Right lobe of liver (tissue), 6 donors: ENCODE results near the gene HOXA4. TPM values are rescaled to one million over a fixed set of nuclear protein-coding genes. Genes with fewer than 3 reads are reported as not detected.

ENCODE experiments used
- ATAC-seq, 4 donors: fragments of 200-7000 bp; cut with Tn5 transposase; one replicate each; pipeline ENCODE4 v1.9.1; 2020; ENCODE audit warnings: mild to moderate bottlenecking in 4 of 4, moderate library complexity in 4 of 4
- DNase-seq, 3 donors: peaks; one replicate each; pipeline ENCODE4 v3.0.0-alpha.2; 2020
- H3K27ac ChIP-seq, 3 donors: fragments of 200-600 bp; one replicate each; pipeline ENCODE4 v1.8.0; 2022
- H3K27me3 ChIP-seq, 2 donors: fragments of 200-600 bp; one replicate each; pipeline ENCODE4 v1.8.0; 2022
- H3K36me3 ChIP-seq, 4 donors: fragments of 200-600 bp; sonication (generic) in 1 of 4; one replicate each; pipeline versions ENCODE4 v1.5.1 to v1.8.0; 2017 to 2022; ENCODE audit warnings: control low read depth in 1 of 4
- H3K4me1 ChIP-seq, 4 donors: fragments of 200-600 bp; sonication (generic) in 1 of 4; one replicate each; pipeline versions ENCODE4 v1.5.1 to v1.8.0; 2017 to 2022; ENCODE audit warnings: control low read depth in 1 of 4
- H3K4me3 ChIP-seq, 3 donors: fragments of 200-600 bp; one replicate each; pipeline ENCODE4 v1.8.0; 2022
- H3K9me3 ChIP-seq, 4 donors: fragments of 200-600 bp; sonication (generic) in 1 of 4; one replicate each; pipeline versions ENCODE4 v1.5.1 to v1.8.0; 2017 to 2022; ENCODE audit warnings: control low read depth in 1 of 4
- CTCF ChIP-seq, 4 donors: fragments of 200-600 bp in 3 of 4; fragments of 450-650 bp in 1 of 4; IDR thresholded peaks; one replicate each; pipeline versions ENCODE4 v1.5.1 to v1.8.0; 2016 to 2022; ENCODE audit warnings: antibody characterized with exemption in 4 of 4, mild to moderate bottlenecking in 2 of 4
- POLR2A ChIP-seq: fragments of 450-650 bp; IDR thresholded peaks from one replicate; pipeline ENCODE4 v1.6.1; 2017; ENCODE audit warnings: antibody characterized with exemption, mild to moderate bottlenecking
- WGBS: methylation state at CpG from one replicate; pipeline ENCODE4 v1.1.6; 2018; ENCODE audit warnings: low coverage, low lambda C conversion rate; ENCODE audit not compliant: insufficient coverage; ENCODE audit errors: missing lambda C conversion rate; 5-methylcytosine and 5-hydroxymethylcytosine counted together
- intact Hi-C, 2 donors: fragments of 100-400 bp; cut with DNase I; formaldehyde crosslinking; loops; one replicate each; pipeline versions ENCODE4 v1.11.2 to v1.14.1; 2022
- total RNA-seq, 6 experiments: library from RNA; depleted of rRNA in 2 of 6; stranded (reverse); fragments of >200 nt in 2 of 6; fragmentation: NEBNext Ultra II Directional in 3 of 6; extraction: Animal tissue kit (Norgen Biotek cat#: 25700) in 3 of 6; gene quantifications; one replicate each; pipeline versions ENCODE4 v1.1.0 to v1.2.4, GENCODE V29; 2016 to 2023
- donor health status: DM: no; HTN: yes; CAD: no.
- donor health status: DM: no; HTN: no; CAD: no.
- donor health status: DM: no; HTN: no; CAD: no.
- donor health status: DM: no; HTN: yes; CAD: no.
- donor health status: DM: no; HTN: yes; CAD: no.

The HOXA4 gene
- total RNA-seq, 6 experiments from 2014 or later = 0.55 to 1.6 (median 0.75) TPM; not detected in 1

DNA sequence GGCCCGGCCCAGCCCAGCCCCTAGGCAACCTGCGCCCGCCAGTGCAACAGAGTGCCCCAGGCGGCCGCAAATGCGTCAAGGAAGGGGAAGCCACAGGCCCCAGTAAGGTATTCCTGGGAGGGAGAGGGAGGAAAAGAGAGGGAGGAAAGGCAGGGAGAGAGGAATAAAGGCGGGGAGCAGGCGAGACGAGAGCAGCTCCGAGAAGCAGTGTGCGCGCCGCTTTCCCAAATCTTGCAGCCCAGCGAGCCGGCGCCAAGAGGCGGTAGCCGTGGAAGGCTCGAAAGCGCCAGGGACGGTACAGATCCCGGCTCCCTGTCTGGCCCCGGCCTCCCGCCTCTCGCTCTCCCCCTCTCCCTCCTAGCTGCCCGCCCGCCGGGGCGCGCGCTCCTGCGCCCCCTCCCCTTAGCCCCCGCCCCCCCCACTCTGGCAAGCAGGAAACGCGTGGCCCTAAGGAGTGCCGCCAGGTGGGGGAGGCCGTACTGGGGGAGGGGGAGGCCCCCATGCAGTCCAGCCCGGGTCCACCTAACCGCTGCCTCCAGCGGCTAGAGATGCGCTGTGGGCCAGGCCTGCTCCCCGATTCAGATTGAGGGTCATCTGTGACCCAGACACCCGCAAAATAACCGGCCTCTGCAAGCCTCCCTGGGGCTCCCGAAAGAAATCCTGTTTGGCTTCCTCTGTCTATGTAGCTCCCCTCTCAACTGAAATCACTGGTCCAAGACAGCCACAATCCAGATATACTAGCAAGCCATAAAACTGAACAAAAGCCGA lies 39.3 kb upstream of the HOXA4 start:
- no peak overlapping the region for H3K27ac ChIP-seq
- peaks cover 54 to 97% of the 10 kb centered on the region in 2 donors for H3K27me3 ChIP-seq
- 8% methylated on average over 8 of the region's 46 CpGs for WGBS
- TF ChIP-seq CTCF (IDR thresholded peaks at IDR 0.05) = no peak
- TF ChIP-seq POLR2A = no peak
- H3K36me3 ChIP-seq = no peaks in the 10 kb centered on the region
- no peak for ATAC-seq
- H3K9me3 ChIP-seq = no peaks in the 10 kb centered on the region
- peaks cover 0 to 7% (median 0%) of the 10 kb centered on the region in 4 donors for H3K4me1 ChIP-seq
- intact Hi-C loops = loop anchor here in 1 of 2 donors (10.0 kb wide), 1 partner anchor 75 kb away; the partner anchor contains the start of gene HOXA1
- H3K4me3 ChIP-seq = no peak overlapping the region
- peak in 1 of 3 donors; percentile 52 for DNase-seq

- Histone ChIP-seq H3K27me3 (peaks cover 41 to 97% of the 10 kb centered on the region in 2 donors), H3K27ac (no peak overlapping the region), H3K4me3 (no peak overlapping the region), H3K9me3 (no peaks in the 10 kb centered on the region), H3K36me3 (no peaks in the 10 kb centered on the region), H3K4me1 (peaks cover 0 to 5% (median 0%) of the 10 kb centered on the region in 4 donors)
- ATAC-seq = no peak
- DNase-seq = peak in 1 of 3 donors; percentile 47
- TF ChIP-seq POLR2A (no peak), CTCF (IDR thresholded peaks at IDR 0.05) (no peak)
- intact Hi-C loops = loop anchor here in 1 of 2 donors (10.0 kb wide), 1 partner anchor 74 kb away; the partner anchor contains the start of gene HOXA1
- WGBS = 5% methylated on average over 20 of the region's 25 CpGs
These were observed 37.8 kb upstream of the HOXA4 start for GRCh38 chr7:27168265-27168947.

GRCh38 chr7:27167916-27168264 lies 37.3 kb upstream of the HOXA4 start:
- WGBS = 18% methylated on average over 4 of the region's 4 CpGs
- no peaks in the 10 kb centered on the region for H3K36me3 ChIP-seq
- H3K27me3 ChIP-seq = peaks cover 41 to 96% of the 10 kb centered on the region in 2 donors
- no peak overlapping the region for H3K27ac ChIP-seq
- H3K9me3 ChIP-seq = no peaks in the 10 kb centered on the region
- intact Hi-C loops = loop anchor here in 1 of 2 donors (10.0 kb wide), 1 partner anchor 73 kb away; the partner anchor contains the start of gene HOXA1
- H3K4me3 ChIP-seq = no peak overlapping the region
- ATAC-seq = no peak
- peaks cover 0 to under 1% (median 0%) of the 10 kb centered on the region in 4 donors for H3K4me1 ChIP-seq
- peak in 1 of 3 donors; percentile 7 for DNase-seq
- TF ChIP-seq CTCF (IDR thresholded peaks at IDR 0.05) (no peak), POLR2A (no peak)

GRCh38 chr7:27166531-27167505 lies 36.3 kb upstream of the HOXA4 start:
- TF ChIP-seq POLR2A (no peak), CTCF (IDR thresholded peaks at IDR 0.05) (no peak)
- peak in 1 of 3 donors; percentile 54 for DNase-seq
- H3K9me3 ChIP-seq = no peaks in the 10 kb centered on the region
- WGBS = 6% methylated on average over 35 of the region's 50 CpGs
- H3K27ac ChIP-seq = no peak overlapping the region
- ATAC-seq = no peak
- no peak overlapping the region for H3K4me3 ChIP-seq
- peaks cover 35 to 85% of the 10 kb centered on the region in 2 donors for H3K27me3 ChIP-seq
- no peaks in the 10 kb centered on the region for H3K36me3 ChIP-seq
- intact Hi-C loops = loop anchor here in 1 of 2 donors (10.0 kb wide), 1 partner anchor 72 kb away; the partner anchor contains the start of gene HOXA1
- H3K4me1 ChIP-seq = no peaks in the 10 kb centered on the region
